ENCODE data around the gene UNK.

UNK gene

DNA sequence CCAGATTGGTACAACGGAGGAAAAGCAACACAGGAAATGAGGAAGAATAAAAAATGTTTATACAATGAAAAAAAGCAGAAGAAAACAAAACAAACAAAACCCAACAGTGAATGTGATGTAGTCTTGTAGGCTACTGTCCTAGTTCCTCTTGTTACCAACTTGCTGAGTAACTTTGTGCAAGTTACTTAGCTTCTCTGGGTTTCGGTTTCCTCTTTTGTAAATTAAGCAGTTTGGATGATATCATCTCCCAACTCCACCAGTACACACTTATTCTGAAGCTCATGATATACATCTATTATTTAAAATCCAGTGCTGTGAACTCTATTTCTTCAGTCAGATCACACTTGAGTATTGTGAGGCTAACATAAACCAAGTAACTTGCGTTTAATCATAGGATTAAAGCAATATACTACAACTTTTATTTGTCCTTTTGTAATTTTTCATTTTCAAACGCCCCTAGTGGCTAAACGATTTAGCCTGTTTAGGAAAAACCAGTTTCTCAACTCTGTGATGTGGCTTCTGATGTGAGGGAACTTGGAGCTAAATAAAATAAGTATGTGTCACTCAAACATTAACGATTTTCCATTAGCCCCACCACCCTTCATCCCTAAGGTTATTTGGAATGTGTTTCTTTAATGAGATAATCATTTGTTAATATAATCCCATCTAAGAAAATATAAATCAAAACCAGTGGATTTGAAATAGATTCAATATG, 1.4 kb upstream of the UNK start:
- no peaks in the 10 kb centered on the region for H3K9me2 ChIP-seq (ENCODE audit: low read depth, low read length)
- no peaks in the 10 kb centered on the region for H3K27me3 ChIP-seq (ENCODE audit: insufficient read depth, low read length)
- H3K36me3 ChIP-seq (ENCODE audit: insufficient read depth, low read length), result peaks cover 13% of the 10 kb centered on the region
- no peak overlapping the region for H2AFZ ChIP-seq (ENCODE audit: low read length)
- H4K20me1 ChIP-seq (ENCODE audit: insufficient read depth, low read length), result no peaks in the 10 kb centered on the region
- peaks cover 14% of the 10 kb centered on the region for H3F3A ChIP-seq (ENCODE audit: insufficient read depth, low read length)
- H3K4me3 ChIP-seq (ENCODE audit: low read depth, low read length, poor library complexity, severe bottlenecking), result peak overlapping the region; percentile 77
- H3K9me3 ChIP-seq (ENCODE audit: low read length), result no peaks in the 10 kb centered on the region
- peak overlapping the region; percentile 98 for H3K27ac ChIP-seq (ENCODE audit: low read depth, low read length, poor library complexity, severe bottlenecking)
- peak overlapping the region; percentile 98 for H3K9ac ChIP-seq (ENCODE audit: low read length)
- H3K79me2 ChIP-seq (ENCODE audit: insufficient read depth, low read length), result peaks cover 44% of the 10 kb centered on the region
- TF ChIP-seq EZH2 (IDR thresholded peaks at IDR 0.05; ENCODE audit: borderline replicate concordance, low read length), result no peak
- TF ChIP-seq, protein P1, sequence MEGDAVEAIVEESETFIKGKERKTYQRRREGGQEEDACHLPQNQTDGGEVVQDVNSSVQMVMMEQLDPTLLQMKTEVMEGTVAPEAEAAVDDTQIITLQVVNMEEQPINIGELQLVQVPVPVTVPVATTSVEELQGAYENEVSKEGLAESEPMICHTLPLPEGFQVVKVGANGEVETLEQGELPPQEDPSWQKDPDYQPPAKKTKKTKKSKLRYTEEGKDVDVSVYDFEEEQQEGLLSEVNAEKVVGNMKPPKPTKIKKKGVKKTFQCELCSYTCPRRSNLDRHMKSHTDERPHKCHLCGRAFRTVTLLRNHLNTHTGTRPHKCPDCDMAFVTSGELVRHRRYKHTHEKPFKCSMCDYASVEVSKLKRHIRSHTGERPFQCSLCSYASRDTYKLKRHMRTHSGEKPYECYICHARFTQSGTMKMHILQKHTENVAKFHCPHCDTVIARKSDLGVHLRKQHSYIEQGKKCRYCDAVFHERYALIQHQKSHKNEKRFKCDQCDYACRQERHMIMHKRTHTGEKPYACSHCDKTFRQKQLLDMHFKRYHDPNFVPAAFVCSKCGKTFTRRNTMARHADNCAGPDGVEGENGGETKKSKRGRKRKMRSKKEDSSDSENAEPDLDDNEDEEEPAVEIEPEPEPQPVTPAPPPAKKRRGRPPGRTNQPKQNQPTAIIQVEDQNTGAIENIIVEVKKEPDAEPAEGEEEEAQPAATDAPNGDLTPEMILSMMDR (IDR thresholded peaks at IDR 0.05; ENCODE audit: low read length), result peak; percentile 82
- H3K4me1 ChIP-seq (ENCODE audit: insufficient read depth, low read length, severe bottlenecking), result peaks cover 56% of the 10 kb centered on the region
- H3K4me2 ChIP-seq (ENCODE audit: low read length), result peak overlapping the region; percentile 79

GRCh38 chr17:75783803-75784472, 668 bp upstream of the UNK start:
- peak overlapping the region; percentile 79 for H3K4me2 ChIP-seq (ENCODE audit: low read length)
- TF ChIP-seq EZH2 (IDR thresholded peaks at IDR 0.05; ENCODE audit: borderline replicate concordance, low read length), result no peak
- no peak overlapping the region for H2AFZ ChIP-seq (ENCODE audit: low read length)

DNA sequence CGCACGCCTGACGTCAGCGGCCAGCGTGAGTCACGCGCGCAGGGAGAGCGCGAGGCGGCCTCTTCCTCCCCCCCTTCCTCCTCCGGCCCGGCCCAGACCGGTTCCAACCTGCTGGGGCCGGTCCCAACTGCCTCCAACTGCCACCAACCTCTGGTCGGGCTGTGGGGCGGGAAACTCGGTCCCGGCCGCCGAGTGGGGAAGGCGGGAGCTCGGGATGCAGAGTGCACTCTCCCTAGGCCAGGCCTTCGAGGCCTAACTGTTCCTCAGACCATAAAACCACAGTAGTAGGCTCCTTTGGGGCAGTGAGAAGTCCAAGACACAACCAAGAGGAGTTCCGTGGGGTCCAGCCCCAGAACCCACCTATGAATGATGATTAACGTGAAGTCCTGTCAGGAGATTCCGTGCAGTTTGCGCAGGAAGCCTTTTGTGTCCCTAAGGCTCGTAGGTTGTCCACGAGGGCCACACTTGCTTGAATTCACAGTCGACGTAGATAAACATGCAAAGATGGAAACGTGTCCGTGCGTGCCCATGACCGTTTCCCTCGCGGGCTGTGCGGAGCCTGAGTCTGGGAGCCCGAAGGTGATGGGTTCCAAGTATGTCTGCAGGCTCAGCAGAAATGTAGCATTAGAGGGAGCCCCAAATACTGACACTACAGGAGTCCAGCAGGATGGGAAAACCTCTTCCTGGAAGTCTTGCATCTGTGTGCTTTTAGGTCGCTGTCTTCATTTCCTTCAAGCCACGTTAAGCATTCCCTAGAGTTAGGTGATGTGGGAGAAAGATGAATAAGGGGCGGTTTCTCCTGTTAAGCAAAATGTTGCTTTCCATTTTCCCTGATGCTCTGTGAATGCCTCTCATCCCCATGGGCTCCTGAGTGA, 647 bp downstream of the UNK start:
- Histone ChIP-seq H3K4me3 (ENCODE audit: low read depth, low read length, poor library complexity, severe bottlenecking) (peak overlapping the region; percentile 77), H3K9me2 (ENCODE audit: low read depth, low read length) (no peaks in the 10 kb centered on the region), H4K20me1 (ENCODE audit: insufficient read depth, low read length) (no peaks in the 10 kb centered on the region), H3K4me1 (ENCODE audit: insufficient read depth, low read length, severe bottlenecking) (peaks cover 54% of the 10 kb centered on the region), H3K9me3 (ENCODE audit: low read length) (no peaks in the 10 kb centered on the region), H2AFZ (ENCODE audit: low read length) (no peak overlapping the region), H3F3A (ENCODE audit: insufficient read depth, low read length) (peaks cover 14% of the 10 kb centered on the region), H3K79me2 (ENCODE audit: insufficient read depth, low read length) (peaks cover 51% of the 10 kb centered on the region), H3K9ac (ENCODE audit: low read length) (peak overlapping the region; percentile 98), H3K27me3 (ENCODE audit: insufficient read depth, low read length) (no peaks in the 10 kb centered on the region), H3K27ac (ENCODE audit: low read depth, low read length, poor library complexity, severe bottlenecking) (peak overlapping the region; percentile 98), H3K4me2 (ENCODE audit: low read length) (peak overlapping the region; percentile 79), H3K36me3 (ENCODE audit: insufficient read depth, low read length) (0 out of 2 replicates have a peak, but pooled peaks cover 3% of the 10 kb centered on the region)
- no peak for TF ChIP-seq EZH2 (IDR thresholded peaks at IDR 0.05; ENCODE audit: borderline replicate concordance, low read length)
- TF ChIP-seq, protein P1 (IDR thresholded peaks at IDR 0.05; ENCODE audit: low read length), result no peak

More at GRCh38 chr17:75783803-75784472, 668 bp upstream of the UNK start:
- Histone ChIP-seq H3K36me3 (ENCODE audit: insufficient read depth, low read length) (peaks cover 8% of the 10 kb centered on the region), H4K20me1 (ENCODE audit: insufficient read depth, low read length) (no peaks in the 10 kb centered on the region), H3K9me2 (ENCODE audit: low read depth, low read length) (no peaks in the 10 kb centered on the region), H3K9ac (ENCODE audit: low read length) (peak overlapping the region; percentile 98), H3K27me3 (ENCODE audit: insufficient read depth, low read length) (no peaks in the 10 kb centered on the region), H3K79me2 (ENCODE audit: insufficient read depth, low read length) (peaks cover 44% of the 10 kb centered on the region), H3K4me1 (ENCODE audit: insufficient read depth, low read length, severe bottlenecking) (peaks cover 56% of the 10 kb centered on the region), H3F3A (ENCODE audit: insufficient read depth, low read length) (peaks cover 14% of the 10 kb centered on the region), H3K9me3 (ENCODE audit: low read length) (no peaks in the 10 kb centered on the region), H3K27ac (ENCODE audit: low read depth, low read length, poor library complexity, severe bottlenecking) (peak overlapping the region; percentile 98), H3K4me3 (ENCODE audit: low read depth, low read length, poor library complexity, severe bottlenecking) (peak overlapping the region; percentile 77)

All from OCI-LY1 (cell line).